BE2C (cell line): Measurements from ENCODE around the gene FAM107B.

ENCODE experiments used
- DNase-seq: peaks from one replicate; pipeline ENCODE4 v3.0.0-alpha.2; 2020
- H3K27me3 ChIP-seq: fragments of 250-450 bp; sonication (Bioruptor Pico); 2 replicates; pipeline ENCODE4 v1.5.1; 2020; ENCODE audit warnings: mild to moderate bottlenecking
- H3K36me3 ChIP-seq: fragments of 250-450 bp; sonication (Bioruptor Pico); 2 replicates; pipeline ENCODE4 v1.5.1; 2020; ENCODE audit warnings: mild to moderate bottlenecking
- H3K4me1 ChIP-seq: fragments of 250-450 bp; sonication (Bioruptor Pico); 2 replicates; pipeline ENCODE4 v1.5.1; 2020
- H3K4me3 ChIP-seq: 2 replicates; pipeline ENCODE4 v1.5.1; 2011; ENCODE audit warnings: low read depth, low read length
- H3K9me3 ChIP-seq: fragments of 250-450 bp; sonication (Bioruptor Pico); 2 replicates; pipeline ENCODE4 v1.5.1; 2020
- CTCF ChIP-seq: IDR thresholded peaks from 2 replicates; pipeline ENCODE4 v1.5.1; 2012; ENCODE audit warnings: mild to moderate bottlenecking, low read depth, low read length

The FAM107B gene

GRCh38 chr10:14773551-14774213 lies 1.0 kb downstream of the FAM107B start:
- H3K4me1 ChIP-seq = no peaks in the 10 kb centered on the region; the same call in 1 of the 2 replicates
- H3K9me3 ChIP-seq = no peaks in the 10 kb centered on the region; the same call in 1 of the 2 replicates
- TF ChIP-seq CTCF = peak; percentile 11; the same call in 1 of the 2 replicates
- no peaks in the 10 kb centered on the region for H3K36me3 ChIP-seq
- H3K27me3 ChIP-seq = no peaks in the 10 kb centered on the region
- DNase-seq = no peak
- no peak overlapping the region for H3K4me3 ChIP-seq

GRCh38 chr10:14772399-14772798 lies 2.3 kb downstream of the FAM107B start:
- DNase-seq = no peak
- no peak for TF ChIP-seq CTCF

GRCh38 chr10:14770927-14771326 lies 3.8 kb downstream of the FAM107B start:
- Histone ChIP-seq H3K4me3 (no peak overlapping the region), H3K9me3 (no peaks in the 10 kb centered on the region; the same call in 1 of the 2 replicates), H3K27me3 (no peaks in the 10 kb centered on the region), H3K36me3 (no peaks in the 10 kb centered on the region), H3K4me1 (no peaks in the 10 kb centered on the region; the same call in 1 of the 2 replicates)
- no peak for TF ChIP-seq CTCF
- no peak for DNase-seq

More at GRCh38 chr10:14772399-14772798, 2.3 kb downstream of the FAM107B start:
- Histone ChIP-seq H3K4me3 (no peak overlapping the region), H3K4me1 (no peaks in the 10 kb centered on the region; the same call in 1 of the 2 replicates), H3K9me3 (no peaks in the 10 kb centered on the region; the same call in 1 of the 2 replicates), H3K36me3 (no peaks in the 10 kb centered on the region), H3K27me3 (no peaks in the 10 kb centered on the region)

- no peak for TF ChIP-seq CTCF
- Histone ChIP-seq H3K4me3 (no peak overlapping the region), H3K9me3 (no peaks in the 10 kb centered on the region)
These were observed 13.3 kb downstream of the FAM107B start for GRCh38 chr10:14761372-14761771.

GRCh38 chr10:14758994-14759664 lies 15.6 kb downstream of the FAM107B start:
- Histone ChIP-seq H3K36me3 (no peaks in the 10 kb centered on the region), H3K27me3 (no peaks in the 10 kb centered on the region), H3K4me3 (no peak overlapping the region), H3K4me1 (no peaks in the 10 kb centered on the region), H3K9me3 (no peaks in the 10 kb centered on the region)
- peak; percentile 33 for TF ChIP-seq CTCF
- DNase-seq = no peak

More at GRCh38 chr10:14761372-14761771, 13.3 kb downstream of the FAM107B start:
- Histone ChIP-seq H3K36me3 (no peaks in the 10 kb centered on the region), H3K27me3 (no peaks in the 10 kb centered on the region), H3K4me1 (no peaks in the 10 kb centered on the region)
- no peak for DNase-seq

GRCh38 chr10:14758451-14758850 lies 16.2 kb downstream of the FAM107B start:
- H3K36me3 ChIP-seq = no peaks in the 10 kb centered on the region
- no peaks in the 10 kb centered on the region for H3K4me1 ChIP-seq
- no peak for DNase-seq
- TF ChIP-seq CTCF = no peak
- H3K9me3 ChIP-seq = no peaks in the 10 kb centered on the region
- no peaks in the 10 kb centered on the region for H3K27me3 ChIP-seq
- H3K4me3 ChIP-seq = no peak overlapping the region
